NCI-H1417 treated with DMSO at 0.1 percent for 48 hours (cell line): ENCODE data around the gene LBP.
"Not testable (repeated sequence)": the region's sequence is repeated elsewhere in the genome, so short reads cannot be mapped to it uniquely, and the experiment has no call there.

Source experiments
- DNase-seq: peaks from one replicate; lab custom pipeline; 2025; lab: John Stamatoyannopoulos, UW

Gene LBP, protein sequence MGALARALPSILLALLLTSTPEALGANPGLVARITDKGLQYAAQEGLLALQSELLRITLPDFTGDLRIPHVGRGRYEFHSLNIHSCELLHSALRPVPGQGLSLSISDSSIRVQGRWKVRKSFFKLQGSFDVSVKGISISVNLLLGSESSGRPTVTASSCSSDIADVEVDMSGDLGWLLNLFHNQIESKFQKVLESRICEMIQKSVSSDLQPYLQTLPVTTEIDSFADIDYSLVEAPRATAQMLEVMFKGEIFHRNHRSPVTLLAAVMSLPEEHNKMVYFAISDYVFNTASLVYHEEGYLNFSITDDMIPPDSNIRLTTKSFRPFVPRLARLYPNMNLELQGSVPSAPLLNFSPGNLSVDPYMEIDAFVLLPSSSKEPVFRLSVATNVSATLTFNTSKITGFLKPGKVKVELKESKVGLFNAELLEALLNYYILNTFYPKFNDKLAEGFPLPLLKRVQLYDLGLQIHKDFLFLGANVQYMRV

GRCh38 chr20:38346247-38346651 lies at the start of gene LBP:
Gene LBP (plus strand): TSS chr20:38346482. CDS start chr20:38346517, 35 bp downstream.
- no peak for DNase-seq

GRCh38 chr20:38297916-38298674 lies 48.2 kb upstream of the LBP start:
- no peak for DNase-seq

DNA sequence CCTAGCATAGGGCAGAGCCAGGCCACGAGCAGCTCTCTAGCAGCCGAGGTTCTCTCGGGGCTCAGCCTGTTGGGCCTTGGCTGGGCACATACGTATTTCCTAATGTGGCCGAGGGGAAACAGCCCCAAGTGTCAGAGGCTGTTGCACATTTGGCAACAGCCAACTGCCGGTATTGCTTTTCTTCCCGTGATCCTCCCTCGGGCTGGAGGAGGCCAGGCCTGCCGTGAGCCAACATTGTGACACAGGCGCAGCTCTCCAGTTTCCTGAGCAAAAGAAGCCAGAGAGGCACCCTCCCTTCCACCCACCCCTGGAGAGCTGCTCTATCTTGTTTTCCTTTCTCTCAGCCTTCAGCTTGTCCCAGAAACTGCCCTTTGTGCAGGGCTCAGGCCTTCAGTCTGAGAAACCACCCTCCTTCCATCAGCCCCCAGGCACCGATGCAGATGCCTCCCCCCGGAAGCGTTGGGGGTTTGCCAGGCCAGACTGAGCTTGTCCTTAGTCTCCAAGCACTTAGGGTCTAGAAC lies 47.5 kb upstream of the LBP start:
- DNase-seq: no peak

GRCh38 chr20:38299963-38300362 lies 46.3 kb upstream of the LBP start:
- no peak for DNase-seq

GRCh38 chr20:38300438-38300837 lies 45.8 kb upstream of the LBP start:
- no peak for DNase-seq

GRCh38 chr20:38301309-38301708 lies 45.0 kb upstream of the LBP start:
- DNase-seq: no peak

- peak; percentile 5 for DNase-seq
These were observed 43.5 kb upstream of the LBP start for GRCh38 chr20:38302786-38303185.

DNA sequence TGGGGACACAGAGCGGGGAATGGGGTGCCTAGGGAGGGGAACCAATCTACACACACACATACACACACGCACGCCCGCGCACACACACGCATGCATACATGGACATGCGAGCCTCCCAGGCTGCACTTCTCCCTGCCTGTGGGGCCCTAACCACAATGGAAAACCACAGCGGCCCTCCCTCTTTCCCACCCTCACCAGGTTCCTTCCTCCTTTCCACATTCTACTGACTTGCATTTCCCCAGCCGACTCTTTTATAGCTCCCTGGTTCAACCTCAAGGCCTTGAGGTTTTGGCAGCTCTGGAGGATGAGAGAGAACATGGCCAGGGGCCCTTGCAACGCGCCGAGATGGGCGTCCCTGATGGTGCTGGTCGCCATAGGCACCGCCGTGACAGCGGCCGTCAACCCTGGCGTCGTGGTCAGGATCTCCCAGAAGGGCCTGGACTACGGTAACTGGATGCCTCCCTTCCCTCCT lies 42.3 kb upstream of the LBP start, which contains the start of gene BPI:
Gene BPI (plus strand): TSS at position 249 of the 472 bp plus-strand sequence. CDS start 68 bp downstream, at position 317.
- DNase-seq: no peak

DNA sequence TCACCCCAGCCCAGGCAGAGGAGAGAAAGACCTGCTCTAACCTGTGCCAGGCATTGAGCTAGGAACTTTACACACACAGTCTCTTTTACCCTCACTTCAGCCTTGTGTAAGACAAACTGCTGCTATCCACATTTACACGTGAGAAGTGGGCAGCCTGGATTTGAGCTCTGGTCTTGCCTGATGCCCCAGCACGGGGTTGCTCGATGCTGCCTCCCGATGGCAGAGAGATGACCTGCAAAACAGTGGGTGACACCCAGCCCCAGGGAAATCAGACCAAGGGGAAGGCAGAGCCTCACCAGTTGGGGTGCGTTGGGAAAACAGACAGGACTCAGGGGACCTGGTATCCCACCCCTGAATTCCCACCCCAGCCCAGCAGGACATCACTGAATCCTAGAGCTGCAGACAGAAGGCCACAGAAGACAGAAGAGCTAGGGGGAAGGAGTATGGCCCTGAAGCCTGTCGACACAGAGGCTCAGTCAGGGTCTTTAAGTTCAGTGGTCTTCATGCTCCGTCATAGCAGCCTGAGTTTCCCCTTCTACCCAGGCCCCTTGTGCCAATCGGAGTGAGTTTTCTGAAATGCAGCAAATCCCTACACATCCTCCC lies 41.3 kb upstream of the LBP start:
- DNase-seq: no peak

GRCh38 chr20:38305541-38305940 lies 40.7 kb upstream of the LBP start:
- no peak for DNase-seq

DNA sequence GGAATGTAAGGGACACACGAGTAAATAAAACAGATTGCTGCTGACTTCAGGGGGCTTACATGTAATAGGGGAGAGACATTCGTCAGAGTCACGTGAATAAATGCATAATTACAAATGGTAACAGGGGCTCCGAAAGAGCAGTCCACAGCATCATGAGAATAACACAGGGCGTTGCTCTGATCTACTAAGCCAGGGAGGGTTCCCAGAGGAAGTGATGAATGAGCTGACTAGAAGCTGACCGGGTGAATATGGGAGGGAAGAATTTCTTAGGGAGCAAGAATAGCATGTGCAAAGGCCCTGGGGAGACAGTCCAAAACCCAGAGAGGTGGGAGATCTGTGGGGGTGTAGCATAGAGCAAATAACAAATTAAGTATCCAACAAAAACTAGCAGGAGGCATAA lies 39.9 kb upstream of the LBP start:
- no peak for DNase-seq

DNA sequence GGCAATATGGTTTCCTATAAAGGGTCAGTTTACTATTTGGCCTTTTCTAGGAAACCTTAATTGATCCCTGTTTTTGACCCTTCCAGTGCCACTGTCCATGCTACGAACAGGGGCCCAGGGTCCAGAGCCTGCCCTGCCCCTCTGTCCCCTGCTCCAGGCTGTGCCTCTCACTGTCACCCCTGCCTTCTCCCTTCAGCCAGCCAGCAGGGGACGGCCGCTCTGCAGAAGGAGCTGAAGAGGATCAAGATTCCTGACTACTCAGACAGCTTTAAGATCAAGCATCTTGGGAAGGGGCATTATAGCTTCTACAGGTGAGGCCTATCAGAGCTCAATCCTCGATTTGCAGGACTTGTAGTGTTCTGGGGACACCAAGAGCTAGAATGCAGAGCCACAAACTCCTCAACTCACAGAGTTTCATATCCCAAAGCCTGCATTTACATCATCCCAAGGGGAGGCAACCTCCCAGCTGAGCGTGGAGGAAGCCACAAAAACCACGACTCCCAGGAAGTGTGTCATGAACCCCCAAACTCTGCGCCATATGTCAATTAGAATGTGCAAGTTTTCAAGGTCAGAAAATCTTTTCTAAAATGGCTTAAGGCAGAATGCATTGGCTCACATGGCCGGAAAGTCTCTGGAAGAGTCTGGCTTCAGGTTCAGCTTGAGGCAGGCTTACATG lies 38.8 kb upstream of the LBP start:
- DNase-seq: no peak

DNA sequence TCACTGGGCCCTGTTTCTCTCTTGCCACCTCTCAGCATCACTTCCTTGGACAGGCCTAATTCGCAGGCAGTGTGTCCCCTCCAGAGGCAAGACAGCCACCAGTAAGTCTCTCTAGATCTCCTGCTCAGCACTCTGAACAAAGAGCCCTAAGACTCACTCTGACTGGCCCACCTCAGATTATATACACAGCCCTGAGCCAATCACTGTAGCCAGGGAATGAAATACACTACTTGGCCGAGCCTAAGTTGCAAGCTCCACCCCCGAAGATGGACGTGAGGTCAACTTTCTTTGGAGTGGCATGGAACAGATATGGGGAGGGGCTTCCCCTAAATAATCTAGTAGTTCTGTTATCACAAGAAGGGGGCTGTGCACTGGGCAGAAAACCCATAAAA lies 38.2 kb upstream of the LBP start:
- no peak for DNase-seq

GRCh38 chr20:38308447-38308846 lies 37.8 kb upstream of the LBP start:
- DNase-seq: no peak

DNA sequence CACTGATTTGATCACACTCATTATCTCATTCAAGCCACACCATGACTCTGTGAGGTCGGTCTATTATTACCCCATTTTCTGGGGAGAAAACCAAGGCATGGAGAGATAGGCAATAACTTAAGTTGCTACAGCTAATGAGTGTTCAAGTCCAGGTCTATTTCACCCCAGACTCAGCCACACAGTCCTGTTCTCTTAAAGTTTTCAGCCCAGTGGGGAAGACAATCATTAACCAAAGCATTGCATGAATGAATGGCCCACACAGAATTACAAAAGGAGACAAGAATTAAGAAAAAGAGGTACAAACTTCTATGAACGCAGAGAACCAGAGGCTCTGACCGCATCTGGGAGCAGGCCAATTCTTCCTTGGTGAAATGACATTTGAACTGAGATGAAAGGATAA lies 35.2 kb upstream of the LBP start:
- no peak for DNase-seq

DNA sequence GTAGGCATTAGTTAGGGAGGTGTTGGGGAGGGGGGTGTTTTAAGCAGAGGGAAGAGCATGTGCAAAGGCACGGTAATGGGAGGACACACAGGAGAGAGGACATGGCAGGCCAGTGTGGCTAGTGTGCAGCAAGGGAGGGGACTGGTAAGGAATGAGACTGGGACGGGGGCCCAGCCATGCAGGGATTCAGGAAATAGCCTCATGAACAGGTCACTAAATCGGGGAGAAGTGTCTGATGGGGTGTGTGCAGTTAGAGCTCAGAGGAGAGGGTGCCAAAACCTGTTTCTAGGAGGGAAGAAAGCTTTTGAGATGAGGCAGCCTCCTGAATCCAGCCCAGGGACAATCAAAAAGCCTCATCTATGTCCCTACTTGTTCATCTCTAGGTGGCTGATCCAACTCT lies 34.8 kb upstream of the LBP start:
- no peak for DNase-seq

GRCh38 chr20:38313676-38314075 lies 32.6 kb upstream of the LBP start:
- DNase-seq: no peak

DNA sequence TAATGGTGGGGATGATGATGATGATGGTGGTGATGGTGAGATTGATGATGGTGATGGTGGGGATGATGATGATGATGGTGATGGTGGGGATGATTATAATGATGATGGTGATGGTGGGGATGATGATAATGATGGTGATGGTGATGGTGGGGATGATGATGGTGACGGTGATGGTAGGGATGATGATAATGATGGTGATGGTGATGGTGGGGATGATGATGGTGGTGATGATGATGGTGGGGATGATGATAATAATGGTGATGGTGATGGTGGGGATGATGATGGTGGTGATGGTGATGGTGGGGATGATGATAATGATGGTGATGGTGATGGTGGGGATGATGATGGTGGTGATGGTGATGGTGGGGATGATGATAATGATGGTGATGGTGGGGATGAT lies 31.9 kb upstream of the LBP start:
- not testable (repeated sequence) for DNase-seq

GRCh38 chr20:38315290-38315966 lies 30.9 kb upstream of the LBP start:
- DNase-seq: no peak

DNA sequence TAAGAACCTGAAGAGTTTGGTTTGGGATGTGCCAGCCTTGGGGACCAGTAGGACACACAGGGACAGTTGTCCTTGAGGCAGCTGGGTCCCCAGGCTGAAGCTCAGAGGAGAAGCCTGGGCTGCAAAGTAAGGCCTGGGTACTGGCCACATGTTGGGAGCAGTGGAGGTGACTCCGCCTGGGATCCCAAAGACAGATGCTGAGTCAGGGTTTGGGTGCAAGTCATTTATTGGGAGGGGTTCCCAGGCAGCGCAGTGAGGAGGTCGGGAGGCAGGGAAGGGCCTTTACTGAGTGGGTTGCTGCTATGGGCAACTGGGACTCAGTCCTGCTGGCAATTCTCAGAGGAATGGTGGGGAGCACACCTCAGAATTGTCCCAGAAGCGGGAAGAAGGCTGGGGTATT lies 29.9 kb upstream of the LBP start:
- DNase-seq: no peak

- DNase-seq: no peak
These were observed 28.9 kb upstream of the LBP start for GRCh38 chr20:38317422-38317821.
